ENCODE measurements around the gene ANAPC16.
"Not testable (repeated sequence)": the region's sequence is repeated elsewhere in the genome, so short reads cannot be mapped to it uniquely, and the experiment has no call there.

DNA sequence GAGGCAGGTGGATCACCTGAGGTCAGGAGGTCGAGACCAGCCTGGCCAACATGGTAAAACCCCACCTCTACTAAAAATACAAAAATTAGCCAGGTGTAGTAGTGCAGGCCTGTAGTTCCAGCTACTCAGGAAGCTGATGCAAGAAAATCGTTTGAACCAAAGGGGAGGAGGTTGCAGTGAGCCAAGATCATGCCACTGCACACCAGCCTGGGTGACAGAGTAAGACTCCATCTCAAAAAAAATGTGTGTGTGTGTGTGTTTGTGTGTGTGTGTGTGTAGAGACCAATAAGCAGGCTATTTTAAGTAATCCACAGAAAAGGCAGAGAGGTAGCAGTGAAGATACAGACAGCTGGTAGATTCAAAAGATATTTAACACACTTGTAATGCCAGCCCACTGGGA, 7.3 kb upstream of the ANAPC16 start:
- not testable (repeated sequence) for TF ChIP-seq POLR2A, POLR2AphosphoS5 (IDR thresholded peaks at IDR 0.05)
- TF ChIP-seq, protein P1, sequence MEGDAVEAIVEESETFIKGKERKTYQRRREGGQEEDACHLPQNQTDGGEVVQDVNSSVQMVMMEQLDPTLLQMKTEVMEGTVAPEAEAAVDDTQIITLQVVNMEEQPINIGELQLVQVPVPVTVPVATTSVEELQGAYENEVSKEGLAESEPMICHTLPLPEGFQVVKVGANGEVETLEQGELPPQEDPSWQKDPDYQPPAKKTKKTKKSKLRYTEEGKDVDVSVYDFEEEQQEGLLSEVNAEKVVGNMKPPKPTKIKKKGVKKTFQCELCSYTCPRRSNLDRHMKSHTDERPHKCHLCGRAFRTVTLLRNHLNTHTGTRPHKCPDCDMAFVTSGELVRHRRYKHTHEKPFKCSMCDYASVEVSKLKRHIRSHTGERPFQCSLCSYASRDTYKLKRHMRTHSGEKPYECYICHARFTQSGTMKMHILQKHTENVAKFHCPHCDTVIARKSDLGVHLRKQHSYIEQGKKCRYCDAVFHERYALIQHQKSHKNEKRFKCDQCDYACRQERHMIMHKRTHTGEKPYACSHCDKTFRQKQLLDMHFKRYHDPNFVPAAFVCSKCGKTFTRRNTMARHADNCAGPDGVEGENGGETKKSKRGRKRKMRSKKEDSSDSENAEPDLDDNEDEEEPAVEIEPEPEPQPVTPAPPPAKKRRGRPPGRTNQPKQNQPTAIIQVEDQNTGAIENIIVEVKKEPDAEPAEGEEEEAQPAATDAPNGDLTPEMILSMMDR (IDR thresholded peaks at IDR 0.05): not testable (repeated sequence)
